Posterior vena cava (tissue), 2 donors: ENCODE data around the gene PLGLB1. TPM values are rescaled to one million over a fixed set of nuclear protein-coding genes. Genes with fewer than 3 reads are reported as not detected.
"Not testable (repeated sequence)": the region's sequence is repeated elsewhere in the genome, so short reads cannot be mapped to it uniquely, and the experiment has no call there.

Source experiments
- DNase-seq: peaks from one replicate; pipeline ENCODE4 v3.0.0-alpha.2; 2020; ENCODE audit warnings: low spot score
- intact Hi-C, 2 donors: fragments of 100-400 bp; cut with DNase I; formaldehyde crosslinking; loops; one replicate each; pipeline versions ENCODE4 v1.14.1 to v1.14.2; 2022 to 2023
- long read RNA-seq, 2 donors: library from polyadenylated mRNA; unstranded; transcript quantifications; one replicate each; pipeline ENCODE4 v2.0.0, GENCODE V29; 2020 to 2021
- total RNA-seq, 2 donors: library from RNA; stranded (reverse); fragmentation: NEBNext Ultra II Directional; extraction: Animal tissue kit (Norgen Biotek cat#: 25700); gene quantifications; one replicate each; pipeline ENCODE4 v1.2.1, GENCODE V29; 2021
- donor health status: DM: yes; HTN: yes; CAD: no.
- donor health status: DM: yes; HTN: yes; CAD: no.

PLGLB1 gene
- 1 to 10 TPM in 1 of 2 donors, under 1 TPM in 1; 0.42 to 1.4 TPM for total RNA-seq
- long read RNA-seq, donor 1, partial matches to known transcripts, result 0 of 2 reads
- long read RNA-seq, donor 1, other reads (novel, unspliced or antisense), result 1 of 2 reads
- long read RNA-seq, donor 2, result 0 reads

DNA sequence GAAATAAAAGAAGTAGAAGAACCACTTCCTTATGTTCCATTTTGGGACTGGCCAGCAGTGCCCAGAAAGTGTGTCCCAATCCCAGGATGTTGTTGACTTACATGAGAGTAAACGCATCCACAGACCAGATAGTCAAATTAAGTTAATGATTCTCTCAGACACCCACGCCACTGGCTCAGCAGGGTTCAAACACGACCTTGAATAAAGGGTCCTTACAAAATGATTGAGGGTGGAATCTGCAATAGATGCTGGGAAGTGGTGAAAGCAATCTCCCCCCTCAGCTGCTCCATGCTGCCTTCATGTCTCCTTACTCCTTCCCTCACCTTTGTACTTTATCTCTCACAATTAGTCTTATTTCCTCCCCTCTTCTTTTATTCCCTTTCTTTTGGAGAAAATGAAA lies at the start of gene PLGLB1:
Gene PLGLB1, minus strand, starts transcription at position 101 of the 400 bp plus-strand sequence. Its CDS starts 61 bp downstream, at position 40.
- intact Hi-C loops, DNase-seq: not testable (repeated sequence)

DNA sequence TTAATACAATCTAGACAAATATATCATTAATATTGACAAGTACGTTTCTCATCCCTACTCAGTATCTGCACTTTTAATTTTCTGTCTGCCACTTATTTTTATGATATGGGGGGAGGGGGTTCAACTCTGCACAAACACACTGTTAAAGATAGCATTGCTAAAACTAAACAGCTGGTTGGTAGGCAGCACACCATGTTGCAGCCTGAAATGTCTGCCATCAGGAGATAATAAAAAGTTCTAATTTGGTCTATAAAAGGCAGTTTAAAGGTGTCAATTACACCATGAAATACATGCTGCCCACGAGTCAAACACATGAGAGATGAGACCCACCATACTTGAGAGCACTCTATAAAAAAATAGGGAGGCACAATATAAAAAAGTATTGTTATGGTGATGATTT lies 42.7 kb upstream of the PLGLB1 start:
- DNase-seq, intact Hi-C loops: not testable (repeated sequence)

DNA sequence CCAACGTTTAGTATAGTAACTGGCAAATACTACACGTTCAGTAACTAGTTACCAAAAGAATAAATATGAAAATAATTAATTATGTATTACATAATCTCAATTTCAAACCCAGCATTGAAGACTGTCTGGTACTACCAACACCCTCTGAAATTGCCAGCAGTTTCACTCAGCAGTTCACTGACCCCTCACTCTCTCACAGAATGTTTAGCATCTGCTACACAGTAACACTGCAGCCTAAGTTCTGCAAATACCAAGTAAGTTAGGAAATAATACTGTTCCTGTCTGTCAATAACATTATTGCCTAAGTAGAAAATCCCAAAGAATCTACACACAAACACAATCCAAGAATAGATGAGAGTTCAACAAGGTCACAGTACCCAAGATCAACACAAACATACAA lies 41.8 kb upstream of the PLGLB1 start:
- intact Hi-C loops, result not testable (repeated sequence)

DNA sequence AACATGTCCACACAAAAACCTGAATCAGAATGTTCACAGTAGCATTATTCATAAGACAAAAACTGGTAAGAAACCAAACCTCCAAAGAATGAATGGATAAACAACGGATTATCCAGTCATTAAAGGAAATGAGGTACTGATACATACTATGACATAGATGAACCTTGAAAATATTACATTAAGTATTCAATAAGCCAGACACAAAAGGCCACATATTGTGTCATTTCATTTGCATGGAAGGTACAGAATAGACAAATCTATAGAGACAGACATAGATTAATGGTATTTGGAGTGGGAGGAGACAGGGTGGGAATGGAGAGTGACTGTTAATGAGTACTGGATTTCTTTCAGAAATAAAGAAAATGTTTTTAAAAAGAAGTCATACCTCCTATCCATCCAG lies 39.9 kb upstream of the PLGLB1 start:
- intact Hi-C loops, DNase-seq: not testable (repeated sequence)

More for the DNA sequence above, 41.8 kb upstream of the PLGLB1 start:
- DNase-seq, result not testable (repeated sequence)

DNA sequence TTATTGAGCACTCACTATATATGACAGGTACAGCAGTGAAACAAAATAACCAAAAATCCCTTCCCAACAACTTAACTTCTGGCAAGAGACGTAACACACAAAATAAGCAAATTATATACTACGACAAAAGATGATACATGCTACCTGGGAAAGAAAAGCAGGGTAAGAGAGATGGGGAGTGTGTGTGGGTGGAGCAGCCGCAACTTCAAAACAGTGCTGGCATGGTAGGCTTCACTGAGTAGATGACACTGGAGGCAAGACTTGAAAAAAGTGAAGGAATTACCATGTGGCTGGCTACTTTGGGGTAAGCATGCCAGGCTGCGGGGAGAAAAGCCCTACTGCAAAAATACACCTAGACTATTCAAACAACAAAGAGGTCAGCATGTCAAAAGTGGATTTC lies 36.0 kb upstream of the PLGLB1 start:
- intact Hi-C loops, DNase-seq: not testable (repeated sequence)

DNA sequence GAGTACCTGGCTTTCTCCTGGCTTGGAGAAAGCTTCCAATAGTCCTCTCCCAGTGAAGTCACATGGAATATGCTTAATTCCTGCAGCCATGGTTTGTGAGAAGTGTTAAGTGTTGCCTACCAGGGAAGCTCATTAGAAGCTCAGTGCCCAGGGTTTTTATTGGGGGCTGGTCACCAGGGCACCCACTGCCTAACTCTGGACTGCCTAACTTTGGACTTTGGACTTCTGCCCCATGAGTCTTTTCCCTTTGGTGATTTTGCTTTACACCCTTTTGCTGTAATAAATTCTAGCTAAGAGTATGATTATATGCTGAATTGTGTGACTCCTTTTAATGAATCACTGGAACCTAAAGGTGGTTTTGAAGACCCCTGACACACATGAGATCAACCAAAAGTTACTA lies 35.2 kb upstream of the PLGLB1 start:
- intact Hi-C loops, DNase-seq: not testable (repeated sequence)

DNA sequence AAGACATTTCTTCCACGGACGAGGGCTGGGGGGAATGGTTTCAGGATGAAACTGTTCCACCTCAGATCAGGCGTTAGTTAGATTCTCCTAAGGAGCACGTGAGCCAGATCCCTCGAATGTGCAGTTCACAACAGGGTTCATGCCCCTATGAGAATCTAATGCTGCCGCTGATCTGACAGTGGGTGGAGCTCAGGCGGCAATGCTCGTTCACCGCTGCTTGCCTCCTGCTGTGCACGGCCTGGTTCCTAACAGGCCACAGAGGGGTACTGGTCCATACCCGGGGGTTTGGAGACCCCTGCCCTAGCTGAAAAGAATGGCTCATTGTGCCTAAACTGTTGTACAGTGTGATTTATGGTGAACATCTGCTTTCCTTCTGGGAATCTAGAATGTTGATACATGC lies 34.8 kb upstream of the PLGLB1 start:
- intact Hi-C loops, DNase-seq: not testable (repeated sequence)

DNA sequence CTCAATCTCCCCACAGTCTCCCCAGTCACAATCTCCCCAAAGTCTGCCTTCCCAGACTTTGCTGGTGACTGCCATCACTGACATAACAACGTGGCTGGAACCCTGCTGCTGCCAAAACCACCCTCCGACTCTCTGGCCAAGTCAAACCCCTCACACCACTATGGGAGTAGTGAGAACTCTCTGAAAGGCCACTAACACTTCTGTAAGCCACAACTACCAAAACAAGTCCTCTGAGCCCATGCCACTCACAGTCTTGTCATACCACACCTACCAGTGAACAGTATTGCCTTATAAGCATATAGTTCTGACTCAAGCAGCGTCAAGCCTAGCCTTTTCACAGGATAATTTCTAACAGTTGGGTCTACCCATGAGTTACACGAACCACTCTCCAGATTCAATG lies 32.7 kb upstream of the PLGLB1 start:
- DNase-seq, intact Hi-C loops: not testable (repeated sequence)

DNA sequence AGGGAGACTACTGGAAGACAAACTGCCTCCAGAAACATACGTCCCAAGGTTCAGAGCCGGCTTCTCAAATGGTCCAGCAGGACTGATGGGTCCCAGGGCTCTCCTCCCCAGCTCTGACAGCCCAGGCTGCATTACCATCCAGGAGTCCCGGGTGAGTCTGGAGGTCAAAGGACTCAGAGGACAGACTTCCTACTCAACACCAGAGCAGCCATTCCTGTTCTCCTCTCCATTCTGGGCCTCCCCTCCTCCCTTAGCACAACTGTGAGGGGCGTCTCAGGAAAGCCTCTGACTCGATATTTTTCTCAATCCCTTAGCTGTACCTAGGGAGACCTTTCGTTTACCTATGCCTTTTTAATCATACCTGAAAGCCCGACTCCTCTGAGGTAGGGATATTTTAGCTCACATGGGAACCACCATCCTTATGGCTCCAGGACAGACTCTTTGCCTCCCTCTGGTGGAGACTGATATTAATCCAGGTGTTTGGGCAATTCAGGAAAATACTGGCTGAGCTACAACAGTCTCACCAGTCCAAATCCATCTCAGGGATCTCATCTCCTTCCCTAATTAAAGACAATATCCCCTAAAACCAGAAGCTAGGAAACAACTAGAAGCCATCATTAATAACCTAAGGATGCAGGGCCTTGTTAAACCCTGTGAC lies 19.8 kb upstream of the PLGLB1 start:
- DNase-seq, intact Hi-C loops: not testable (repeated sequence)

DNA sequence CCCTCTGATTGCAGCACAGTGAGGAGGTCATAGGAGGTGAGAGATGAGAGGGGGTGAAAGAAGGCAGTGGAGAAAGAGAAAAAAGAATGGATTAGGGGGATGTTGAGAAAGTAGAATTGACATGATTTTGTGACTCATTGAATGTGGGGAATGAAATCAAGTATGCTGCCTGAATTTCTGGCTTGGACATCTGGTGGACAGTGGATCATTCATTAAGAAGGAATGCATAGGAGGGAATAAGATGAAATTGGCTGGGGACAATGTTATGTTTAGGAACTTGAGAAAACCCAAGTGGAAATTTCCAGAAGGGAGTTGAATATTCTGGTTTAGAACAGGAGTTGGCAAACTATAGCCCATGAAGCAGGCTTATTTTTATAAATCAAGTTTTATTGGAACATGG lies 7.0 kb upstream of the PLGLB1 start:
- DNase-seq, intact Hi-C loops: not testable (repeated sequence)

DNA sequence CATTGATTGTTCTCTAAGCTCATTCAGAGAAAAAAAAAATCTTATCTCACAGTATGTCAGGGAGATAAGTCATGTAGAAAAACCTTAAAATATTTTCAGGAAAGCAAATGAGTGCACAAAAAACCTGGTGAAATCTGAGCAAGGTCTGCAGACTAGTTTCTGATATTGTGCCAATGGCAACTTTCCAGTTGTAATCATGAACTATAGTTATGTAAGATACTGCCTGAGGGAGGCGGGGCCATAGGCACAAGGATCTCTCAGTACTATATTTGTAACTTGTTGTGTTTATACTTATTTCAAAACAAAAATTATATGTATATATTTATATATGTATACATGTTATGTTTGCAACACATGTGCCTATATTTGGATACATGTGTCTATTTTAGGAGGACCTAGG lies 5.2 kb upstream of the PLGLB1 start:
- intact Hi-C loops, DNase-seq: not testable (repeated sequence)

DNA sequence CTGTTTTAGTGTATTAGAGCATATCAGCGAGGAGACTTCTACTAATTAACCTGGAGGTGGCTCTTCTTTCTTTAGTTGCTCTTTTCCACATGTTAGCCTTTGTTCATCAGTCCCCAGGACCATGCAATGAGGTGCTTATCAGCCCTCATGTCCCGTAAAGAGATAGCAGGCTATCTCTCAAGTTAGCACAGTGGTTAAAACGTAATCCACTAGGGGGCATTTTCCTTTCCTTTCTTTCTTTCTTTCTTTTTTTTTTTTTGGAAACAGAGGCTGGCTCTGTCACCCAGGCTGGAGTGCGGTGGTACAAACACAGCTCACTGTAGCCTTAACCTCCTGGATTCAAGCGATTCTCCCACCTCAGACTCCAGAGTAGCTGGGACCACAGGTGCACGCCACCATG lies 4.3 kb upstream of the PLGLB1 start:
- intact Hi-C loops, DNase-seq: not testable (repeated sequence)

DNA sequence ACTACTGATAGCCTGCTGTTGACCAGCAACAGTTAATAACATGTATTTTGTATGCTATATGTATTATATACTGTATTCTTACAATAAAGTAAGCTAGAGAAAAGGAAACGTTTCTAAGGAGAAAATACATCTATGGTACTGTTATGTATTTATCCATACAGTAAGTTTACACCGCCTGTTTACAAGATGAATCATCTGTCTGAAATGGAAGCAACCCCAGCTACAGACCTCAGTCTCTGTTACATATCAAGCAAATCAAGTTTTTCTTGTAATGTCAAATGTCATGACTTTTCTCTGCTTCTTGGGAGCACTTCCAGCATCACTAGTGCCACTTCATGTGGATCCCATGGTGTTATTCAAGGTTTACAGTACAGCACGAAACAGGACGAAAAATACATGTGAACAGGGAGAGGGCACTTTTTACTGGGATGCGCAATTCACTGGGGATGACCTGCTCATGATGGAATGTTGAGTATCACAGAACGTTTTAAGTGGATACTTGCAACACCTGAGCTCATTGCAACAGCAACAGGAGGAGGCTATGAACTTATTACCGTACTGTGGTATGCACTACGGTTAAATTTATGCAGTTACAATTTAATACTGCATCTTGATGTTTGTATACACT lies 2.5 kb upstream of the PLGLB1 start:
- intact Hi-C loops, DNase-seq: not testable (repeated sequence)

DNA sequence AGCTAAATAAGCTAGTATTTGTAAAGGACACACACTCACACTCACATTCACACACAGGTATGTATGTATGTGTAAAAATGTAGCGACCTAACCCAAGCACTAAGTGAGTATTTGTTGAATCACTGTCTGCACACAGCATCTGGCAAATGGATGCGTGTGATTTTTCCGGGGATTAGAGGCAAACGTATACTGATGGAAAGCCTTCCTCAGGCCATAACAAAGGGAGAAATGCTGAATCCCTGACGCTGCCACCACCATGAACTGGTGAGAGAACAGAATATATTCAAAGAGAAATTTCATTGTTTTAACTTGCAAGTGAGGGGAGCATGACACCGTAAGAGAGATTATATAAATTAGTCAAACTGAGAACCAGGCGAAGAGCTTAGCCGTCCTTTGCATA lies 601 bp downstream of the PLGLB1 start:
- DNase-seq, intact Hi-C loops: not testable (repeated sequence)

DNA sequence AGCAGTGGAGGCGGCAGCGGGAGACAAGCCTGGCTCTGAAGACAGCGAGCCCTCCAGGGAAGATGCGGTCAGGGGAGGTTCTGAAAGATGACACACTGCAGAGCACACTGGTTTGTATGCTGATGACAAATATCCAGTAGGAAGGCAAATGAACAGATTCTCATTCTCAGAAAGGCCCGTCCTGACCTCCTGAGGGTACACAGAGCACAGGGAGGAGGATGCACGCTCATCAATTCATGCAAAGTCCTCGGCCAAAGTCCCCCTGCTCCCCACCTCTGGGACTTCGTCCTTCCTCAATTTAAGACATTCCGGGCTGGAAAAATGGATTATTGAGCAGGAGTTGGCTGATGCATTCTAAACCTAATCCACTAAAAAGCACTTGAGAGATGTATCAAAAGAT lies 2.6 kb downstream of the PLGLB1 start:
- intact Hi-C loops, DNase-seq: not testable (repeated sequence)

DNA sequence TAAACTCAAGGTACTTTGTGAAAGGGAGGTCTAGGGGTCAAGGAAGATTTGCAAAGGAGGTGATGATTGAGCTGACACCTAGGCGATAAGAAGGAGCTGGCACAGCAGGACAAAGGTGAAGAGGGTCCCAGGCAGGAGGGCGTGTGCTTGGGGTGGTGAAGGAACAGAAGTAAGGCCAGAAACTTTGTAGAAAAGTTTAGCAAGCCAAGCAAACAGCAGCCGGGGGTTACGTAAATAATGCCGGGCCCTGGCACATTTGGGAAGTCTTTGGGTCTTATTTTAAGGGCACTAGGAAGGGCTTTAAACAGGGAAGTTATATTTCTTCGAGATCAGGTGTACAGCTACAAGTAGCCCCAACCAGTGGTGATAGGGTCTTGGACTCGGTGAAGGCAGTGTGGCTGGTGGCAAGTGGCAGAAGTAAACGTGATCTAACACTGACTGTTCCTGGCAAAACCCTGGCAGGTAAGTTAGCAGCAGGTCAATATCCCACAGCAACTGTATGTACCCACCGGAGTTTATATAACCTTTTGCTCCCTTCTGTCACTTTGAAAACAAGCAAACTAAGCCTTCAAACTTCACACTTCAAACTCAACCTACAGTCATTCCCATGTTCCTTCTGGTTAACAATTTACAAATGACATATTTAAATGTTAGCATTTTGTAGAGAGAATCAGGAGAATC lies 7.0 kb downstream of the PLGLB1 start:
- DNase-seq, intact Hi-C loops: not testable (repeated sequence)

DNA sequence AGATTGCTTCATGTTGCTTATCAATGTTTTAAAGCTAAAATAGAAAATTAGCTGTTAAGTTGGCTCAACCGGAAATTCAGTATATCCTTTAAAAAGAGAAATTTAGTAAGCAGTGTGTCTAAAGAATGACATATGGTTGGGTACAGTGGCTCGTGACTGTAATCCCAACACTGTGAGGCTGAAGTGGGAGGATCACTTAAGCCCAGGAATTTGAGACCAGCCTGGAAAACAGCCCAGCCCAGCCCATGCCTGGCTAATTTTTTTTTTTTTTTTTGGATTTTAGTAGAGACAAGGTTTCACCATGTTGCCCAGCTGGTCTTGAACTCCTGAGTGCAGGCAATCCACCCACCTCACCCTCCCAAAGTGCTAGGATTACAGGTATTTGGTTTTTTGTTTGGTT lies 17.2 kb downstream of the PLGLB1 start:
- intact Hi-C loops, DNase-seq: not testable (repeated sequence)
